Tibial nerve (tissue), 4 donors: ENCODE results near the gene ZNF653. TPM values are rescaled to one million over a fixed set of nuclear protein-coding genes. Genes with fewer than 3 reads are reported as not detected.

Experiments used
- DNase-seq, 2 donors: peaks; one replicate each; pipeline ENCODE4 v3.0.0-alpha.2; 2019; ENCODE audit warnings: low spot score in 2 of 2
- H3K27ac ChIP-seq, 4 donors: fragments of 200-600 bp; sonication (generic) in 3 of 4; one replicate each; pipeline ENCODE4 v1.5.1; 2017 to 2019; ENCODE audit warnings: mild to moderate bottlenecking in 1 of 4
- H3K27me3 ChIP-seq, 2 donors: fragments of 200-600 bp; sonication (generic) in 1 of 2; one replicate each; pipeline versions ENCODE4 v1.5.1 to v1.6.0; 2017 to 2019
- H3K36me3 ChIP-seq, 3 donors: fragments of 200-600 bp; sonication (generic); one replicate each; pipeline ENCODE4 v1.5.1; 2018 to 2019
- H3K4me1 ChIP-seq, 4 donors: fragments of 200-600 bp; sonication (generic) in 3 of 4; one replicate each; pipeline ENCODE4 v1.5.1; 2017 to 2019
- H3K4me3 ChIP-seq, 4 donors: fragments of 200-600 bp; sonication (generic) in 3 of 4; one replicate each; pipeline ENCODE4 v1.5.1; 2017 to 2019; ENCODE audit warnings: mild to moderate bottlenecking in 1 of 4, moderate library complexity in 1 of 4
- H3K9me3 ChIP-seq, 4 donors: fragments of 200-600 bp; sonication (generic) in 3 of 4; one replicate each; pipeline ENCODE4 v1.5.1; 2017 to 2019
- EP300 ChIP-seq, 2 donors: sonication (generic); formaldehyde crosslinking; IDR thresholded peaks; one replicate each; pipeline ENCODE4 v1.6.1; 2017; ENCODE audit warnings: antibody characterized with exemption in 2 of 2, mild to moderate bottlenecking in 1 of 2
- POLR2A ChIP-seq, 2 donors: fragments of 450-650 bp; IDR thresholded peaks; one replicate each; pipeline ENCODE4 v1.6.1; 2017; ENCODE audit warnings: antibody characterized with exemption in 2 of 2, mild to moderate bottlenecking in 2 of 2, moderate library complexity in 2 of 2
- WGBS, 2 donors: methylation state at CpG; one replicate each; pipeline ENCODE4 v1.1.5; 2018; 5-methylcytosine and 5-hydroxymethylcytosine counted together
- total RNA-seq, 4 donors: library from RNA; depleted of rRNA; stranded (reverse); fragments of >200 nt; gene quantifications; one replicate each; pipeline ENCODE4 v1.1.0, GENCODE V29; 2016
- TF ChIP-seq, protein P1 (sequence below), 5 experiments: fragments of 200-600 bp in 3 of 5; fragments of 450-650 bp in 2 of 5; sonication (generic) in 3 of 5; IDR thresholded peaks; one replicate each; pipeline ENCODE4 v1.5.1; 2016 to 2019; ENCODE audit warnings: antibody characterized with exemption in 5 of 5, mild to moderate bottlenecking in 3 of 5, moderate library complexity in 2 of 5

The ZNF653 gene
- total RNA-seq, 4 donors from 2014 or later, result 7.2 to 22.9 (median 11.7) TPM

- Histone ChIP-seq H3K4me1 (no peaks in the 10 kb centered on the region), H3K4me3 (no peak overlapping the region), H3K9me3 (no peaks in the 10 kb centered on the region), H3K27me3 (peaks cover 0 to 11% of the 10 kb centered on the region in 2 donors), H3K27ac (no peak overlapping the region), H3K36me3 (peaks cover 0 to 100% (median 0%) of the 10 kb centered on the region in 3 donors)
- no peak for DNase-seq
- TF ChIP-seq, protein P1, sequence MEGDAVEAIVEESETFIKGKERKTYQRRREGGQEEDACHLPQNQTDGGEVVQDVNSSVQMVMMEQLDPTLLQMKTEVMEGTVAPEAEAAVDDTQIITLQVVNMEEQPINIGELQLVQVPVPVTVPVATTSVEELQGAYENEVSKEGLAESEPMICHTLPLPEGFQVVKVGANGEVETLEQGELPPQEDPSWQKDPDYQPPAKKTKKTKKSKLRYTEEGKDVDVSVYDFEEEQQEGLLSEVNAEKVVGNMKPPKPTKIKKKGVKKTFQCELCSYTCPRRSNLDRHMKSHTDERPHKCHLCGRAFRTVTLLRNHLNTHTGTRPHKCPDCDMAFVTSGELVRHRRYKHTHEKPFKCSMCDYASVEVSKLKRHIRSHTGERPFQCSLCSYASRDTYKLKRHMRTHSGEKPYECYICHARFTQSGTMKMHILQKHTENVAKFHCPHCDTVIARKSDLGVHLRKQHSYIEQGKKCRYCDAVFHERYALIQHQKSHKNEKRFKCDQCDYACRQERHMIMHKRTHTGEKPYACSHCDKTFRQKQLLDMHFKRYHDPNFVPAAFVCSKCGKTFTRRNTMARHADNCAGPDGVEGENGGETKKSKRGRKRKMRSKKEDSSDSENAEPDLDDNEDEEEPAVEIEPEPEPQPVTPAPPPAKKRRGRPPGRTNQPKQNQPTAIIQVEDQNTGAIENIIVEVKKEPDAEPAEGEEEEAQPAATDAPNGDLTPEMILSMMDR (IDR thresholded peaks at IDR 0.05), result no peak
- TF ChIP-seq POLR2A (IDR thresholded peaks at IDR 0.05) (no peak), EP300 (IDR thresholded peaks at IDR 0.05) (no peak)
- WGBS, 2 donors, result 90 to 98% methylated on average over 7 of the region's 7 CpGs
Observed at GRCh38 chr19:11489378-11489777, 16.3 kb downstream of the ZNF653 start.

GRCh38 chr19:11486661-11487503 lies 18.8 kb downstream of the ZNF653 start:
- Histone ChIP-seq H3K9me3 (no peaks in the 10 kb centered on the region), H3K4me3 (no peak overlapping the region), H3K4me1 (peaks cover 0 to 15% (median 12%) of the 10 kb centered on the region in 4 donors), H3K27ac (no peak overlapping the region), H3K36me3 (peaks cover 0 to 88% (median 6%) of the 10 kb centered on the region in 3 donors), H3K27me3 (peaks cover 0 to 36% of the 10 kb centered on the region in 2 donors)
- 90 to 91% methylated on average over 36 to 45 of the region's 45 CpGs for WGBS, 2 donors
- no peak for DNase-seq
- TF ChIP-seq POLR2A (IDR thresholded peaks at IDR 0.05), result no peak
- TF ChIP-seq, protein P1 (IDR thresholded peaks at IDR 0.05), result no peak
- no peak for TF ChIP-seq EP300 (IDR thresholded peaks at IDR 0.05)

DNA sequence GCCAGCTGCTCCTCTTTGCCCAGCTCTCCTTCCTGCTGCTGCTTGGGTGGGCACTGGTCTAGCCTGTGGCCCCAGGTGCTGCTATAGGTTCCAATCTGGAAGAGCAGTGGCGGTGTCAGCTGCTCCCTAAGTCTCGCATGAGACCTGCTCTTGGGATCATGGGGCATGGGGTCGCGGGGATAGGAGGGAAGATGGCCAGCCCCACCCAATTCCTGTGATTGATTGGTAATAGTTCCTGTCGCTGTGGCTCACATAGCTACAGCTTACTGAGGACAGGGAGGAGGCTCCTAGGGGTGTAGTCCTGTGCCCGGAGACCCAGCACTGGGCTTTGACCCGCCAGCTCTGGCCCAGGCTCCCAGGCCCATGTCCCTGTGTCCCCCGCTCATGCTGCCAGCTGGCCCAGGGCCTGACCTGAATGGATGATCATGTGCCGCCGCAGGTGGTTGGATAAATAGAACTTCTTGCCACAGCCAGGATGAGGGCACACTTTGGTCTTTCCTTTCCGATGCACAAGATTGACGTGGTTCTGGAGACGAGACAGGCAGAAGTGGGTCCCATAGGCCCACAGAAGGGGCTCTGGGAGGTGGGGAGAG lies 20.3 kb downstream of the ZNF653 start:
- no peaks in the 10 kb centered on the region for H3K9me3 ChIP-seq
- H3K27ac ChIP-seq, result no peak overlapping the region
- TF ChIP-seq EP300 (IDR thresholded peaks at IDR 0.05) (no peak), POLR2A (IDR thresholded peaks at IDR 0.05) (no peak)
- TF ChIP-seq, protein P1 (IDR thresholded peaks at IDR 0.05), result no peak
- peaks cover 0 to 31% (median 14%) of the 10 kb centered on the region in 4 donors for H3K4me1 ChIP-seq
- H3K27me3 ChIP-seq, result peaks cover 0 to 52% of the 10 kb centered on the region in 2 donors
- peaks cover 0 to 73% (median 6%) of the 10 kb centered on the region in 3 donors for H3K36me3 ChIP-seq
- WGBS, 2 donors, result 93 to 94% methylated on average over 10 to 11 of the region's 13 CpGs
- no peak overlapping the region for H3K4me3 ChIP-seq
- no peak for DNase-seq

GRCh38 chr19:11483366-11484111 lies 22.1 kb downstream of the ZNF653 start:
- peaks cover 0 to 47% (median 22%) of the 10 kb centered on the region in 4 donors for H3K4me1 ChIP-seq
- H3K27ac ChIP-seq, result no peak overlapping the region
- DNase-seq, result no peak
- no peak overlapping the region for H3K4me3 ChIP-seq
- TF ChIP-seq POLR2A (IDR thresholded peaks at IDR 0.05) (no peak), EP300 (IDR thresholded peaks at IDR 0.05) (no peak)
- TF ChIP-seq, protein P1 (IDR thresholded peaks at IDR 0.05), result no peak
- WGBS, 2 donors, result 81 to 90% methylated on average over 21 to 22 of the region's 57 CpGs
- peaks cover 0 to 5% (median 0%) of the 10 kb centered on the region in 4 donors for H3K9me3 ChIP-seq
- H3K27me3 ChIP-seq, result peaks cover 0 to 65% of the 10 kb centered on the region in 2 donors
- peaks cover 0 to 55% (median 6%) of the 10 kb centered on the region in 3 donors for H3K36me3 ChIP-seq
